Stomach (tissue), 4 donors: ENCODE data around the gene USP35.

Experiments used
- POLR2A ChIP-seq, 4 donors: fragments of 450-650 bp; IDR thresholded peaks; one replicate each; pipeline ENCODE4 v1.6.1; 2016; ENCODE audit warnings: antibody characterized with exemption in 4 of 4, control low read depth in 2 of 4, mild to moderate bottlenecking in 1 of 4, moderate library complexity in 1 of 4
- POLR2AphosphoS5 ChIP-seq, 3 donors: sonication (generic); formaldehyde crosslinking; IDR thresholded peaks; one replicate each; pipeline ENCODE4 v1.6.1; 2016; ENCODE audit warnings: antibody characterized with exemption in 3 of 3
- TF ChIP-seq, protein P1 (sequence below), 7 experiments: fragments of 450-650 bp in 4 of 7; fragments of 200-600 bp in 3 of 7; sonication (generic) in 3 of 7; IDR thresholded peaks; one replicate each; pipeline ENCODE4 v1.5.1; 2016 to 2019; ENCODE audit warnings: antibody characterized with exemption in 7 of 7, control low read depth in 2 of 7, mild to moderate bottlenecking in 1 of 7

DNA sequence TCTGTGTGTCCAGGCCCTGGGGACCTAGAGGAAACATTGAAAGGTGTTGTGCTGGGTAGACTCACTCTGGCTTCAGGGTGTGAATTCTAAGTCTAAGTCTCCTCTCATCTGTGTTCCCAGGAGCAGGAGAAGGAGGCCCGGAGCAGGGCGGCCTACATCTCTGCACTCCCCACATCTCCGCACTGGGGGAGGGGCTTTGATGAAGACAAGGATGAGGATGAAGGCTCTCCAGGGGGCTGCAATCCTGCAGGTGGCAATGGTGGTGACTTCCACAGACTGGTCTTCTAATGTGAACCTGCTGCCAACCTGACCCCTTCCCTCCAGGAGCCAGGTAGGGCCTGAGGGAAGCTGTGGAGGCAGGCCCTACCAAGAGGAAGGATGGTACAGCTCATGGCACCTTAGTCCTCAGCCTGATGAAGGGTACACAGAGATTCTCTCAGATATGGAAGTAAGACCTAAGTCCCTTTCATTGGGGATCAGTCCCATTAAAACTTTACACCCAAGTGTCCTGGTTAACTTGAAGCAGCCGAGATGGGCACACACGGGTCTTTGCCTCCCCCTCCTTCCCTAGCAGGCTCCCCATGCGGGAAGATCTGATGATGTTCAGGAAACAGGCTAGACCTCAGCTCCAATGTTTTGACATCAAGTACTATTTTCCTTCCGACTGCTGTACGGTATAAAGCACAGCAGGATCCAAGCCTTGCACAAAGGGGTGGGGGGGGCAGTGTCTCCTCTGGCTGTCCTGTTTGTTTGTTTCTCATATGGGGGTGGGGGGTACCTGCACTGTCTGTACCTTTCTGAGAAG is 25.0 kb downstream of the USP35 start:
- TF ChIP-seq, protein P1, sequence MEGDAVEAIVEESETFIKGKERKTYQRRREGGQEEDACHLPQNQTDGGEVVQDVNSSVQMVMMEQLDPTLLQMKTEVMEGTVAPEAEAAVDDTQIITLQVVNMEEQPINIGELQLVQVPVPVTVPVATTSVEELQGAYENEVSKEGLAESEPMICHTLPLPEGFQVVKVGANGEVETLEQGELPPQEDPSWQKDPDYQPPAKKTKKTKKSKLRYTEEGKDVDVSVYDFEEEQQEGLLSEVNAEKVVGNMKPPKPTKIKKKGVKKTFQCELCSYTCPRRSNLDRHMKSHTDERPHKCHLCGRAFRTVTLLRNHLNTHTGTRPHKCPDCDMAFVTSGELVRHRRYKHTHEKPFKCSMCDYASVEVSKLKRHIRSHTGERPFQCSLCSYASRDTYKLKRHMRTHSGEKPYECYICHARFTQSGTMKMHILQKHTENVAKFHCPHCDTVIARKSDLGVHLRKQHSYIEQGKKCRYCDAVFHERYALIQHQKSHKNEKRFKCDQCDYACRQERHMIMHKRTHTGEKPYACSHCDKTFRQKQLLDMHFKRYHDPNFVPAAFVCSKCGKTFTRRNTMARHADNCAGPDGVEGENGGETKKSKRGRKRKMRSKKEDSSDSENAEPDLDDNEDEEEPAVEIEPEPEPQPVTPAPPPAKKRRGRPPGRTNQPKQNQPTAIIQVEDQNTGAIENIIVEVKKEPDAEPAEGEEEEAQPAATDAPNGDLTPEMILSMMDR (IDR thresholded peaks at IDR 0.05): no peak
- no peak for TF ChIP-seq POLR2A (IDR thresholded peaks at IDR 0.05)
- no peak for TF ChIP-seq POLR2AphosphoS5 (IDR thresholded peaks at IDR 0.05)
